Vagina (tissue), 2 donors: Measurements from ENCODE around the gene PDK2.

Experiments used
- CTCF ChIP-seq, 3 experiments: fragments of 450-650 bp in 2 of 3; fragments of 200-600 bp in 1 of 3; sonication (generic) in 1 of 3; IDR thresholded peaks; one replicate each; pipeline ENCODE4 v1.5.1; 2017 to 2019; ENCODE audit warnings: antibody characterized with exemption in 3 of 3, mild to moderate bottlenecking in 2 of 3, moderate library complexity in 2 of 3
- POLR2A ChIP-seq, 2 donors: fragments of 450-650 bp; IDR thresholded peaks; one replicate each; pipeline ENCODE4 v1.6.1; 2017; ENCODE audit warnings: antibody characterized with exemption in 2 of 2, mild to moderate bottlenecking in 2 of 2, moderate library complexity in 2 of 2

- TF ChIP-seq CTCF (IDR thresholded peaks at IDR 0.05): no peak
- no peak for TF ChIP-seq POLR2A (IDR thresholded peaks at IDR 0.05)
Observed at GRCh38 chr17:50072130-50072529, 23.0 kb upstream of the PDK2 start.
